Parathyroid adenoma (tissue), 2 donors: ENCODE results near the gene NMRAL1.

Experiments used
- H2AFZ ChIP-seq: fragments of 300-600 bp; sonication (generic); one replicate; pipeline ENCODE4 v1.7.0; 2017; ENCODE audit warnings: antibody characterized with exemption, mild to moderate bottlenecking
- H3K27ac ChIP-seq: fragments of 300-600 bp; sonication (generic); one replicate; pipeline ENCODE4 v1.7.0; 2017
- H3K27me3 ChIP-seq: fragments of 300-600 bp; sonication (generic); one replicate; pipeline ENCODE4 v1.7.0; 2017; ENCODE audit warnings: low read length; ENCODE audit not compliant: control insufficient read depth, insufficient read depth
- H3K36me3 ChIP-seq: fragments of 300-600 bp; sonication (generic); one replicate; pipeline ENCODE4 v1.7.0; 2017; ENCODE audit warnings: low read length; ENCODE audit not compliant: control insufficient read depth, insufficient read depth
- H3K4me1 ChIP-seq: fragments of 300-600 bp; sonication (generic); one replicate; pipeline ENCODE4 v1.7.0; 2017; ENCODE audit warnings: control low read depth
- H3K4me2 ChIP-seq: fragments of 300-600 bp; sonication (generic); one replicate; pipeline ENCODE4 v1.7.0; 2017; ENCODE audit warnings: low read length
- H3K4me3 ChIP-seq: fragments of 300-600 bp; sonication (generic); one replicate; pipeline ENCODE4 v1.7.0; 2017; ENCODE audit warnings: low read depth, low read length
- H3K79me2 ChIP-seq: fragments of 300-600 bp; sonication (generic); one replicate; pipeline ENCODE4 v1.7.0; 2017; ENCODE audit warnings: control low read depth
- H3K9ac ChIP-seq: fragments of 300-600 bp; sonication (generic); one replicate; pipeline ENCODE4 v1.7.0; 2017; ENCODE audit warnings: mild to moderate bottlenecking
- H3K9me3 ChIP-seq: fragments of 300-600 bp; sonication (generic); one replicate; pipeline ENCODE4 v1.7.0; 2017; ENCODE audit warnings: low read length; ENCODE audit not compliant: control insufficient read depth
- TF ChIP-seq, protein P1 (sequence below): fragments of 300-600 bp; sonication (generic); IDR thresholded peaks from one replicate; pipeline ENCODE4 v1.7.0; 2017; ENCODE audit warnings: antibody characterized with exemption, mild to moderate bottlenecking
- donor health status: primary hyperparathyroidism.

NMRAL1 gene

DNA sequence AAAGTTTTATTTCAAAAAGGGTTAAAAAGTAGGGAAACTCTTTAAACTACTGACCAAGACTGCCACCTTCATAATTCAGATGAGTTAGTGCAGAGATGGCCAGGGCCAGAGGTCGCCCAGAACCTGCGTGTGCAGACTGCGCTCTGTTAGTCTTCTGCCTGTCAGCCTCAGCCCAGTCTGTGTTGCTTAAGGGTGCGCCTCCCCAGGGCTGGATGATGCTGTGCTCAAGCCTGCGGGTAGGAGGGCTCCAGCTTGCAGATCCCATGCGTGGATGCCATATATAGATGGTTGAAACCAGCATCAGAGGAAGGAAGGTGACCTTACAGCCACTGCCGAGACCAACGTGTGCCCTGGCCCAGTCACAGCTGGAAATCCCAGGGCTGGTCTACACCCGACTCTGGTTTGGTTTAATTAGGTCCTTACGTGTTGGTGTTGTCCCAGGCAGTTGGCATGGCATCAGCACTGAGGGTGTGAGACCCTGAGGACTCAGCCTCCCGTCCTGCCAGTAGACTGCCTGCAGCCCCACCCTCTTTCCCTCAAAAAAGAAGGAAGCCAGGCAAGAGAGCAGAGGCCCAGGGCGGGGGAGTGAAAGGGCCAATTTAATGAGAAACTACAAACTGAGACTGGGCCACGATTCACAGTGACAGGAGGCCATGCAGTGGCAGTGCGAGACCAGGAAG, 36.5 kb upstream of the NMRAL1 start:
- Histone ChIP-seq H3K27ac (no peak overlapping the region), H3K27me3 (no peaks in the 10 kb centered on the region), H3K36me3 (no peaks in the 10 kb centered on the region), H3K9ac (no peak overlapping the region), H3K9me3 (no peaks in the 10 kb centered on the region), H3K79me2 (no peaks in the 10 kb centered on the region), H3K4me2 (no peak overlapping the region), H3K4me3 (no peak overlapping the region), H3K4me1 (no peaks in the 10 kb centered on the region), H2AFZ (no peak overlapping the region)
- TF ChIP-seq, protein P1, sequence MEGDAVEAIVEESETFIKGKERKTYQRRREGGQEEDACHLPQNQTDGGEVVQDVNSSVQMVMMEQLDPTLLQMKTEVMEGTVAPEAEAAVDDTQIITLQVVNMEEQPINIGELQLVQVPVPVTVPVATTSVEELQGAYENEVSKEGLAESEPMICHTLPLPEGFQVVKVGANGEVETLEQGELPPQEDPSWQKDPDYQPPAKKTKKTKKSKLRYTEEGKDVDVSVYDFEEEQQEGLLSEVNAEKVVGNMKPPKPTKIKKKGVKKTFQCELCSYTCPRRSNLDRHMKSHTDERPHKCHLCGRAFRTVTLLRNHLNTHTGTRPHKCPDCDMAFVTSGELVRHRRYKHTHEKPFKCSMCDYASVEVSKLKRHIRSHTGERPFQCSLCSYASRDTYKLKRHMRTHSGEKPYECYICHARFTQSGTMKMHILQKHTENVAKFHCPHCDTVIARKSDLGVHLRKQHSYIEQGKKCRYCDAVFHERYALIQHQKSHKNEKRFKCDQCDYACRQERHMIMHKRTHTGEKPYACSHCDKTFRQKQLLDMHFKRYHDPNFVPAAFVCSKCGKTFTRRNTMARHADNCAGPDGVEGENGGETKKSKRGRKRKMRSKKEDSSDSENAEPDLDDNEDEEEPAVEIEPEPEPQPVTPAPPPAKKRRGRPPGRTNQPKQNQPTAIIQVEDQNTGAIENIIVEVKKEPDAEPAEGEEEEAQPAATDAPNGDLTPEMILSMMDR: no peak

DNA sequence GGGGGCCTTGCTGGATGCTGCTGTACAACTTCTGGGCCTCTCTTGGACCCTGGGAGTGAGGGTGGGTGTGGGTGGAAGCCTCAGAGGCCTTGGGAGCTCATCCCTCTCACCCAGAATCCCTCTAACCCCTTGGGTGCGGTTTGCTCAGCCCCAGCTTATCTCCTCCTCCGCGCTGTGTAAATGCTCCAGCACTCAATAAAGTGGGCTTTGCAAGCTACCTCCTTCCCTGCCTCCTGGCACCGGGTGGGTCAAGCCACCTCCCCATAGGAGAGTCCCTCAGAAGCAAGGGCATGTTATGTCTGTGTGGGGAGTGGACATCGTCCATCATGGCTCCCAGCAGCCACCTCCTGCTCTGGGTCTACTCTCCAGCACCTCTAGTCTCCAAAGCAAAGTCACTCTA, 35.7 kb upstream of the NMRAL1 start:
- Histone ChIP-seq H3K36me3 (no peaks in the 10 kb centered on the region), H3K79me2 (no peaks in the 10 kb centered on the region), H3K27ac (no peak overlapping the region), H3K9me3 (no peaks in the 10 kb centered on the region), H3K4me1 (no peaks in the 10 kb centered on the region), H3K27me3 (no peaks in the 10 kb centered on the region), H3K4me2 (no peak overlapping the region), H2AFZ (no peak overlapping the region), H3K4me3 (no peak overlapping the region), H3K9ac (no peak overlapping the region)
- TF ChIP-seq, protein P1: no peak

DNA sequence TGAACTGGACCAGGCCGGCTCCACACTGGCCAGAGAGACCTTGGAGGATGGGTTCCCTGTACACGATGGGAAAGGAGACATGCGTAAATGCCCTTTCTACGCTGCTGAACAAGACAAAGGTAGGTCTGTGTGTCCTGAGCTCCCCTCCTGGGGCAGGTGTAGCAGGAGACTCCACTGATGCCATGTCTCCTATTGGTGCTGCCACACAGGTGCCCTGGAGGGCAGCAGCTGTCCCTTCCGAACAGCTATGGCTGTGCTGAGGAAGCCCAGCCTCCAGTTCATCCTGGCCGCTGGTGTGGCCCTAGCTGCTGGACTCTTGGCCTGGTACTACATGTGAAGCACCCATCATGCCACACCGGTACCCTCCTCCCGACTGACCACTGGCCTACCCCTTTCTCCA, 35.0 kb upstream of the NMRAL1 start:
- no peak overlapping the region for H3K9ac ChIP-seq
- H3K4me2 ChIP-seq: no peak overlapping the region
- no peak overlapping the region for H3K27ac ChIP-seq
- H3K4me1 ChIP-seq: no peaks in the 10 kb centered on the region
- TF ChIP-seq, protein P1: no peak
- no peak overlapping the region for H2AFZ ChIP-seq
- no peaks in the 10 kb centered on the region for H3K79me2 ChIP-seq
- no peaks in the 10 kb centered on the region for H3K36me3 ChIP-seq
- H3K27me3 ChIP-seq: no peaks in the 10 kb centered on the region
- H3K4me3 ChIP-seq: no peak overlapping the region
- H3K9me3 ChIP-seq: no peaks in the 10 kb centered on the region

DNA sequence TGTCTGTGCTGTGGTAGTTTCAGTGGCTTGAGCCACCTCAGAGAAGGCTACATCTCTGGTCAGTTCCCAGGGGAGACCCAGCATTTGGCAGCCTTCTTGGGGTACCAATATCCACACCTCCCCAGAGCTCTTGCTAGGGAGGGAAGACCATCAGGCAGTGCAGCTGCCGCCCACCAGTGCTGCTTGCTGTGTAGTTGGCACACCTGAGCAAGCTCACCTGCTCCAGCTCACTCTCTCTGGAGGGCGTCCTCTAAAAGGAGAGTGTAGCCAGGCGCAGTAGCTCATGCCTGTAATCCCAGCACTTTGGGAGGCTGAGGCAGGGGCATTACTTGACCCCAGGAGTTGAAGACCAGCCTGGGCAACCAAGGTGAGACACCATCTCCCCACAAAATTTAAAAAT, 34.4 kb upstream of the NMRAL1 start:
- Histone ChIP-seq H2AFZ (no peak overlapping the region), H3K9me3 (no peaks in the 10 kb centered on the region), H3K9ac (no peak overlapping the region), H3K36me3 (no peaks in the 10 kb centered on the region), H3K4me3 (no peak overlapping the region), H3K27ac (no peak overlapping the region), H3K27me3 (no peaks in the 10 kb centered on the region), H3K4me2 (no peak overlapping the region), H3K4me1 (no peaks in the 10 kb centered on the region), H3K79me2 (no peaks in the 10 kb centered on the region)
- TF ChIP-seq, protein P1: no peak
